Heart left ventricle (tissue), 13 donors: ENCODE measurements around the gene HMGB3.

Experiments used
- CTCF ChIP-seq, 12 donors: fragments of 200-600 bp; sonication (generic) in 4 of 12; IDR thresholded peaks; one replicate each; pipeline versions ENCODE4 v1.5.0 to v1.8.0; 2018 to 2022; ENCODE audit warnings: antibody characterized with exemption in 12 of 12, mild to moderate bottlenecking in 5 of 12
- POLR2A ChIP-seq, 2 donors: fragments of 450-650 bp; IDR thresholded peaks; one replicate each; pipeline ENCODE4 v1.6.1; 2017; ENCODE audit warnings: antibody characterized with exemption in 2 of 2, mild to moderate bottlenecking in 2 of 2, moderate library complexity in 2 of 2
- donor health status: ischemic (EF 13 %, LVEDD 7.1; RV severe dilation, severe dysfunction).
- donor health status: DM: no; HTN: yes; CAD: no.
- donor health status: DM: no; HTN: no; CAD: no.
- donor health status: ischemic (EF 25% LVEDD 6.9; RV normal size, moderate dysfunction).
- donor health status: ischemic (EF 25% LVEDD 5.7; RV mildly dilated, moderate dysfunction).
- donor health status: ischemic (EF 35%, LVEDD 5.7; RV mildly dilated, moderate dysfunction).
- donor health status: nonischemic (EF 11% LVEDD 7.7; RV severe dilation, severe dysfunction).
- donor health status: DM: yes; HTN: yes; CAD: no.
- donor health status: PGD.
- donor health status: ischemic (EF 29% LVEDD 5.4; RV normal size, mild dysfunction).
- donor health status: nonischemic (EF 23%, LVEDD 6.1; RV moderate dilation, normal function).

- TF ChIP-seq CTCF (IDR thresholded peaks at IDR 0.05), result no peak
- TF ChIP-seq POLR2A (IDR thresholded peaks at IDR 0.05), result no peak
These were observed 5.5 kb upstream of the HMGB3 start for GRCh38 chrX:150977411-150978162.
